HEK293T (cell line): Measurements from ENCODE around the gene STON1.

ENCODE experiments used
- ARNT ChIP-seq: fragments of 450-650 bp; IDR thresholded peaks from 2 replicates; pipeline ENCODE4 v1.6.1; 2017; ENCODE audit warnings: mild to moderate bottlenecking
- ELF4 ChIP-seq: fragments of 450-650 bp; IDR thresholded peaks from 2 replicates; pipeline ENCODE4 v1.6.1; 2017; ENCODE audit warnings: antibody characterized with exemption
- FOXA1 ChIP-seq: fragments of 450-650 bp; IDR thresholded peaks from 2 replicates; pipeline ENCODE4 v1.6.1; 2016; ENCODE audit warnings: mild to moderate bottlenecking
- SP1 ChIP-seq: fragments of 450-650 bp; IDR thresholded peaks from 2 replicates; pipeline ENCODE4 v1.6.1; 2017
- SUZ12 ChIP-seq: fragments of 450-650 bp; IDR thresholded peaks from 2 replicates; pipeline ENCODE4 v1.6.1; 2016; ENCODE audit warnings: mild to moderate bottlenecking
- TARDBP ChIP-seq: fragments of 450-650 bp; IDR thresholded peaks from 2 replicates; pipeline ENCODE4 v1.6.1; 2016
- TF ChIP-seq, protein P1 (sequence below): fragments of 450-650 bp; IDR thresholded peaks from 2 replicates; pipeline ENCODE4 v1.6.1; 2016

DNA sequence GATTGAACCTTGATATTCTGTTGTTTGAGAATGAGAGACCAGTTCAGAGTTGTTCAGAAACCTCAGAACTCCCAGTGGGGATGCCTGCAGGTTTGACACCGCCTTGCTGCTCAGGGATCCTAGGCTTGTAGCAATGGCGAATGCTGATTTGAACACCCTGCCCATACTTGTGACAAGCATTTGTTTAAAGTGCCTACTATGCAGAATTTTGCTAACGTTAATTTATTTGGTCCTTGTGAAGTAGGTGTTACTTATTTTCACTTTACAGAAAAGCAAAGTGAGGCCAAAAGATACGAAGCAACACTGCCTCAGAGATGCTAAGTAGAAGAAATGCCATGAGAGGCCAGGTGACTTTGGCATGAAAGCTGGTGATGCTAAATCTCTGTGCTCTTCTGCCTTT, 32.3 kb downstream of the STON1 start:
- TF ChIP-seq ARNT = no peak
- no peak for TF ChIP-seq ELF4
- TF ChIP-seq, protein P1, sequence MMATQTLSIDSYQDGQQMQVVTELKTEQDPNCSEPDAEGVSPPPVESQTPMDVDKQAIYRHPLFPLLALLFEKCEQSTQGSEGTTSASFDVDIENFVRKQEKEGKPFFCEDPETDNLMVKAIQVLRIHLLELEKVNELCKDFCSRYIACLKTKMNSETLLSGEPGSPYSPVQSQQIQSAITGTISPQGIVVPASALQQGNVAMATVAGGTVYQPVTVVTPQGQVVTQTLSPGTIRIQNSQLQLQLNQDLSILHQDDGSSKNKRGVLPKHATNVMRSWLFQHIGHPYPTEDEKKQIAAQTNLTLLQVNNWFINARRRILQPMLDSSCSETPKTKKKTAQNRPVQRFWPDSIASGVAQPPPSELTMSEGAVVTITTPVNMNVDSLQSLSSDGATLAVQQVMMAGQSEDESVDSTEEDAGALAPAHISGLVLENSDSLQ = no peak
- TF ChIP-seq FOXA1 = no peak
- TF ChIP-seq SP1 = no peak
- no peak for TF ChIP-seq SUZ12
- TF ChIP-seq TARDBP = no peak
